Heart left ventricle (tissue), 16 donors: ENCODE results near the gene BLCAP. TPM values are rescaled to one million over a fixed set of nuclear protein-coding genes. Genes with fewer than 3 reads are reported as not detected.
"Not testable (repeated sequence)": the region's sequence is repeated elsewhere in the genome, so short reads cannot be mapped to it uniquely, and the experiment has no call there.

Experiments used
- ATAC-seq, 4 donors: fragments of 200-7000 bp; cut with Tn5 transposase; one replicate each; pipeline ENCODE4 v1.9.1; 2020 to 2022; ENCODE audit warnings: moderate library complexity in 4 of 4, mild to moderate bottlenecking in 3 of 4, moderate number of reproducible peaks in 1 of 4
- DNase-seq, 5 donors: peaks; one replicate each; pipeline ENCODE4 v3.0.0-alpha.2; 2020
- H3K27ac ChIP-seq, 12 donors: fragments of 200-600 bp; sonication (generic) in 4 of 12; one replicate each; pipeline versions ENCODE4 v1.5.0 to v1.8.0; 2016 to 2022; ENCODE audit warnings: mild to moderate bottlenecking in 2 of 12
- H3K27me3 ChIP-seq, 9 donors: fragments of 200-600 bp; sonication (generic) in 2 of 9; one replicate each; pipeline versions ENCODE4 v1.5.1 to v1.8.0; 2016 to 2022; ENCODE audit warnings: mild to moderate bottlenecking in 3 of 9
- H3K36me3 ChIP-seq, 9 donors: fragments of 200-600 bp; sonication (generic) in 2 of 9; one replicate each; pipeline versions ENCODE4 v1.5.0 to v1.8.0; 2018 to 2022; ENCODE audit warnings: mild to moderate bottlenecking in 2 of 9
- H3K4me1 ChIP-seq, 12 donors: fragments of 200-600 bp; sonication (generic) in 4 of 12; one replicate each; pipeline versions ENCODE4 v1.5.0 to v1.8.0; 2016 to 2022; ENCODE audit warnings: mild to moderate bottlenecking in 3 of 12
- H3K4me3 ChIP-seq, 12 donors: fragments of 200-600 bp; sonication (generic) in 4 of 12; one replicate each; pipeline versions ENCODE4 v1.5.0 to v1.8.0; 2017 to 2022; ENCODE audit warnings: mild to moderate bottlenecking in 9 of 12, moderate library complexity in 4 of 12
- H3K9me3 ChIP-seq, 12 donors: fragments of 200-600 bp; sonication (generic) in 4 of 12; one replicate each; pipeline versions ENCODE4 v1.5.0 to v1.8.0; 2016 to 2022; ENCODE audit warnings: mild to moderate bottlenecking in 1 of 12
- POLR2A ChIP-seq, 2 donors: fragments of 450-650 bp; IDR thresholded peaks; one replicate each; pipeline ENCODE4 v1.6.1; 2017; ENCODE audit warnings: antibody characterized with exemption in 2 of 2, mild to moderate bottlenecking in 2 of 2, moderate library complexity in 2 of 2
- WGBS, 4 donors: extraction: QIAGEN DNeasy Blood & Tissue Kit in 2 of 4; methylation state at CpG; one replicate each; pipeline versions ENCODE4 v1.1.5 to v1.1.7; 2013 to 2018; 5-methylcytosine and 5-hydroxymethylcytosine counted together
- intact Hi-C, 10 donors: fragments of 100-400 bp; cut with DNase I; formaldehyde crosslinking; loops; one replicate each; pipeline versions ENCODE4 v1.11.1 to v1.14.2; 2022
- polyA plus RNA-seq, 2 donors: library from polyadenylated mRNA; stranded (reverse); fragments of 200-250 nt; gene quantifications; one replicate each; pipeline ENCODE4 v1.2.3, GENCODE V29; 2013
- total RNA-seq, 9 donors: library from RNA; depleted of rRNA in 2 of 9; stranded (reverse); fragments of >200 nt in 2 of 9; fragmentation: NEBNext Ultra II Directional in 3 of 9; extraction: Animal tissue kit (Norgen Biotek cat#: 25700) in 3 of 9; gene quantifications; one replicate each; pipeline versions ENCODE4 v1.1.0 to v1.2.4, GENCODE V29; 2016 to 2023
- TF ChIP-seq, protein P1 (sequence below), 12 donors: fragments of 200-600 bp; sonication (generic) in 4 of 12; IDR thresholded peaks; one replicate each; pipeline versions ENCODE4 v1.5.0 to v1.8.0; 2018 to 2022; ENCODE audit warnings: antibody characterized with exemption in 12 of 12, mild to moderate bottlenecking in 5 of 12
- donor health status: ischemic (EF 13 %, LVEDD 7.1; RV severe dilation, severe dysfunction).
- donor health status: healthy with polysubstance abuse.
- donor health status: DM: no; HTN: yes; CAD: no.
- donor health status: DM: no; HTN: no; CAD: no.
- donor health status: ischemic (EF 25% LVEDD 6.9; RV normal size, moderate dysfunction).
- donor health status: ischemic (EF 25% LVEDD 5.7; RV mildly dilated, moderate dysfunction).
- donor health status: healthy.
- donor health status: DM: yes; HTN: yes; CAD: no.
- donor health status: ischemic (EF 35%, LVEDD 5.7; RV mildly dilated, moderate dysfunction).
- donor health status: nonischemic (EF 11% LVEDD 7.7; RV severe dilation, severe dysfunction).
- donor health status: DM: yes; HTN: yes; CAD: no.
- donor health status: PGD.
- donor health status: ischemic (EF 29% LVEDD 5.4; RV normal size, mild dysfunction).
- donor health status: nonischemic (EF 23%, LVEDD 6.1; RV moderate dilation, normal function).

BLCAP gene
- total and polyA plus RNA-seq, 11 donors: 66.7 to 99.5 (median 81.7) TPM

DNA sequence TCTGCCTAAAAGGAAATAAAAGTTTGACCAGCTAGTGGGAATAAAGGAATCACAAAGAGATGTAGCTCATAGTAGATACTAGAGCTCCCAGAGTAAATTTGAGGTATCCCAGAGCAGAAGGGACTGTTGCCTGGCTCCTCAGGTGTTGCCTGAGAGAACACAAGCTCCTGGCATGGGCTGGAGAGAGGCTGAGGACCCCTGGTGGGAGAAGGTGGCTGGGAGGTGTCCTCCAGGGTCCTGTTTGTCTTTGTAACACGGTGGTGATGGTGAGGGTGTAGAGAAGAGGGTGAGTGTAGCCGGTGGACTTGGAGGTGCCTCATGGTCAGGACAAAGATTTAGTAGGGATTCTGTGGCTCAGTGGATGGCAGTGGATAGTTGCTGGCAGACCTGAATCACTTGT, 34.7 kb downstream of the BLCAP start:
- DNase-seq: no peak
- TF ChIP-seq, protein P1, sequence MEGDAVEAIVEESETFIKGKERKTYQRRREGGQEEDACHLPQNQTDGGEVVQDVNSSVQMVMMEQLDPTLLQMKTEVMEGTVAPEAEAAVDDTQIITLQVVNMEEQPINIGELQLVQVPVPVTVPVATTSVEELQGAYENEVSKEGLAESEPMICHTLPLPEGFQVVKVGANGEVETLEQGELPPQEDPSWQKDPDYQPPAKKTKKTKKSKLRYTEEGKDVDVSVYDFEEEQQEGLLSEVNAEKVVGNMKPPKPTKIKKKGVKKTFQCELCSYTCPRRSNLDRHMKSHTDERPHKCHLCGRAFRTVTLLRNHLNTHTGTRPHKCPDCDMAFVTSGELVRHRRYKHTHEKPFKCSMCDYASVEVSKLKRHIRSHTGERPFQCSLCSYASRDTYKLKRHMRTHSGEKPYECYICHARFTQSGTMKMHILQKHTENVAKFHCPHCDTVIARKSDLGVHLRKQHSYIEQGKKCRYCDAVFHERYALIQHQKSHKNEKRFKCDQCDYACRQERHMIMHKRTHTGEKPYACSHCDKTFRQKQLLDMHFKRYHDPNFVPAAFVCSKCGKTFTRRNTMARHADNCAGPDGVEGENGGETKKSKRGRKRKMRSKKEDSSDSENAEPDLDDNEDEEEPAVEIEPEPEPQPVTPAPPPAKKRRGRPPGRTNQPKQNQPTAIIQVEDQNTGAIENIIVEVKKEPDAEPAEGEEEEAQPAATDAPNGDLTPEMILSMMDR (IDR thresholded peaks at IDR 0.05): no peak
- TF ChIP-seq POLR2A (IDR thresholded peaks at IDR 0.05): no peak
- WGBS, 4 donors: 69 to 82% (median 76%) methylated on average over 2 of the region's 2 CpGs

DNA sequence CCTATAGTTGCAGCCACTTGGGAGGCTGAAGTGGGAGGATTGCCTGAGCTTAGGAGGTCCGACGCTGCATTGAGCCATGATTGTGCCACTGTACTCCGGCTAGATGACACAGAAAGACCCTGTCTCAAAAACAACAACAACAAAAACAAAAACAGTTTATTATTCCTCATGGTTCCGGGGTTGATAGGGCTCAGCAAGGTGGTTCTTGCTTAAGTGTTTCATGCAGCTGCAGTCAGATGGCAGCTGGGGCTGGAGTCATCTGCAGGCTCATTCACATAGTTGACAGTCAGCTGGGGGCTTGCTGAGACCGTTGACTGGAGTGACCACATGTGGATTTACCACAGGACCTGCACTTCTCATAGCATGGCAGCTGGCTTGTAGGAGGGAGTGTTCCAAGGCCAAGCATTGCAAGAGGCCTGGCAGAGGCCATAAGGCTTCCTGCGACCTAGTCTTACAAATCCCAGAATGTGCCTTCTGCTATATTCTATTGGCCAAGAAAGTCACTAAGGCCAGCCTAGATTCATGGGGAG, 35.5 kb downstream of the BLCAP start:
- ATAC-seq (no peak), DNase-seq (no peak)
- Histone ChIP-seq H3K4me3 (no peak overlapping the region), H3K4me1 (no peaks in the 10 kb centered on the region), H3K27ac (no peak overlapping the region), H3K9me3 (no peaks in the 10 kb centered on the region), H3K27me3 (no peaks in the 10 kb centered on the region), H3K36me3 (peaks cover 0 to 18% (median 0%) of the 10 kb centered on the region in 9 donors)
- intact Hi-C loops: no loop called here
- TF ChIP-seq, protein P1 (IDR thresholded peaks at IDR 0.05): no peak
- no peak for TF ChIP-seq POLR2A (IDR thresholded peaks at IDR 0.05)
- WGBS, 4 donors: 92 to 96% (median 94%) methylated on average over 6 of the region's 6 CpGs

More for the DNA sequence above, 34.7 kb downstream of the BLCAP start:
- peaks cover 0 to 18% (median 0%) of the 10 kb centered on the region in 9 donors for H3K36me3 ChIP-seq
- H3K4me3 ChIP-seq: no peak overlapping the region
- H3K27me3 ChIP-seq: no peaks in the 10 kb centered on the region
- no peaks in the 10 kb centered on the region for H3K4me1 ChIP-seq
- ATAC-seq: no peak
- no peak overlapping the region for H3K27ac ChIP-seq
- intact Hi-C loops: no loop called here
- no peaks in the 10 kb centered on the region for H3K9me3 ChIP-seq

DNA sequence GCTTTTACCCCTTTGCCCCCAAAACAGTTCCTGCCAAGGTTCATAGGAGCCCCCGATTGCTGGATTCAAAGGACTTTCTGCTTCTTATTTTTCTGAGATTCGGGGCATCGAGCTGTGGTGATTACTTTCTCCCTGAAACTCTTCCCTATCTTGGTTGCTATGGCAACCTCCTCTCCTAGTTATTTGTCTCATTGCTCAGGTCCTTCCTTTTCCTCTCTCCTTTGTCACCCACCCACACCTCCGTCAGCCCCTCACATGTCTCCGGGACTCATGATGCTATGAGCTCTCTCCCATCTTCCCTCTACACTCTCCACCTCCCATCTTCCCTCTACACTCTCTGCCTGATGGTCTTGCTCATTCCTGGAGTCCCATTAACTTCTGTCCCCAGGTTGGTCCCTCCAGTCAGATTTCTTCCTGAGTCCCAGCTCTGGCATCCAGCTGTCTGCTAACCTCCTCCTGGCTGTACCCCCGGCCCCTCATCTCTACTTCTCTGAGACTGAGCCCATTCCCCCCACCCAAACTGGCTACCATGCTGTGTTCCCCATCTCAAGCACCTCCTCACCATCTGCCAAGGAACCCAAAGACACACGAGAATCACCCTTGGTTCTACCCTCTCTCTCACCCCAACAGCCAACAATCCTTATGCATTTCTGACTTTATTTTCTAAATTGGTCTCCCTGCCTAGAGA, 36.9 kb downstream of the BLCAP start:
- WGBS, 4 donors: 74 to 83% (median 78%) methylated on average over 7 of the region's 7 CpGs
- Histone ChIP-seq H3K4me3 (no peak overlapping the region), H3K27me3 (no peaks in the 10 kb centered on the region), H3K9me3 (no peaks in the 10 kb centered on the region), H3K4me1 (no peaks in the 10 kb centered on the region), H3K36me3 (peaks cover 0 to 18% (median 0%) of the 10 kb centered on the region in 9 donors), H3K27ac (no peak overlapping the region)
- ATAC-seq: no peak
- no peak for DNase-seq
- intact Hi-C loops: no loop called here
- TF ChIP-seq, protein P1 (IDR thresholded peaks at IDR 0.05): no peak
- no peak for TF ChIP-seq POLR2A (IDR thresholded peaks at IDR 0.05)

DNA sequence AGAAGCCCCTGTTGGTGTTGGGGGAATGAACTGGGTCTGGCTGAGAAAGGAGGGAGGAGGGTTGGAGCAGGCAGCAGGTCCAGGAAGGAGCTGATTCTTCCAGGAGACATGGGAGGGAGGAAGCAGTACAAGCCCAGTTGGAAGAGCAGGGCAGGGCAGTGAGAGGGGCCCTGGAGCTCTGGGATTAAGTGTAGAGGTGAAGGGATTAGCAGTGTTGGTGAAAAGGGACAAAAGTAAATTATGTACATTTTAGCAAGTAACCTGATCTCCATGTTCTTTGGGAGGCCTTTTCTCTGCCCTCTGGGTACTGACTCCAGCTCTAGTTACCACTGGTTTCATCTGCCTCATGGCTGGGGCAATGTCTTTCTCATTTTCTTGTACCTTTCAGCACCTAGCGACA, 41.5 kb downstream of the BLCAP start:
- not testable (repeated sequence) for H3K9me3 ChIP-seq, H3K4me3 ChIP-seq, H3K4me1 ChIP-seq, DNase-seq, H3K36me3 ChIP-seq, H3K27ac ChIP-seq, ATAC-seq, H3K27me3 ChIP-seq
- intact Hi-C loops: loop anchor here in 1 of 10 donors (10.0 kb wide), 1 partner anchor 71 kb away; no protein-coding TSS in a partner anchor
- WGBS, 4 donors: 85 to 100% (median 95%) methylated on average over 1 of the region's 1 CpG
